Muscle of leg (tissue), 11 donors: ENCODE measurements around the gene PLAC1. TPM values are rescaled to one million over a fixed set of nuclear protein-coding genes. Genes with fewer than 3 reads are reported as not detected.
A peak's percentile ranks its signal among the peaks of the same experiment; 100 is the strongest.

Experiments used
- DNase-seq: peaks from one replicate; pipeline ENCODE4 v3.0.0; 2013
- H3K27ac ChIP-seq: one replicate; pipeline ENCODE4 v1.5.1; 2013; ENCODE audit warnings: mild to moderate bottlenecking, low read length, control low read depth
- H3K27me3 ChIP-seq: one replicate; pipeline ENCODE4 v1.6.1; 2013; ENCODE audit warnings: low read length; ENCODE audit not compliant: control insufficient read depth, insufficient read depth
- H3K36me3 ChIP-seq: one replicate; pipeline ENCODE4 v1.6.1; 2013; ENCODE audit warnings: low read length; ENCODE audit not compliant: control insufficient read depth, insufficient read depth
- H3K4me1 ChIP-seq: one replicate; pipeline ENCODE4 v1.6.1; 2013; ENCODE audit warnings: low read length; ENCODE audit not compliant: control insufficient read depth, insufficient read depth
- H3K4me3 ChIP-seq: one replicate; pipeline ENCODE4 v1.5.1; 2013; ENCODE audit warnings: low read length, control low read depth
- H3K9me3 ChIP-seq: replicated peaks from 2 replicates; pipeline ENCODE4 v1.6.1; 2013; ENCODE audit warnings: low read depth, low read length; ENCODE audit not compliant: control insufficient read depth
- WGBS: methylation state at CpG from one replicate; pipeline ENCODE4 v1.1.5; 2013; ENCODE audit warnings: missing lambda C conversion rate; ENCODE audit not compliant: insufficient coverage; 5-methylcytosine and 5-hydroxymethylcytosine counted together
- polyA plus RNA-seq, 8 donors: library from polyadenylated mRNA; unstranded; fragments of 120-200 nt; gene quantifications; one replicate each; pipeline versions ENCODE4 v1.2.1 to v1.2.3, GENCODE V29; 2013; ENCODE audit warnings: inconsistent platforms in 1 of 8, low replicate concordance in 1 of 8; ENCODE audit not compliant: insufficient read length in 8 of 8, insufficient read depth in 1 of 8
- total RNA-seq: library from RNA; stranded (reverse); fragments of 120-200 nt; gene quantifications from one replicate; pipeline ENCODE4 v1.2.4, GENCODE V29; 2013

Gene PLAC1
- total and polyA plus RNA-seq, 9 donors, result 1.4 to 2.7 (median 2.3) TPM

DNA sequence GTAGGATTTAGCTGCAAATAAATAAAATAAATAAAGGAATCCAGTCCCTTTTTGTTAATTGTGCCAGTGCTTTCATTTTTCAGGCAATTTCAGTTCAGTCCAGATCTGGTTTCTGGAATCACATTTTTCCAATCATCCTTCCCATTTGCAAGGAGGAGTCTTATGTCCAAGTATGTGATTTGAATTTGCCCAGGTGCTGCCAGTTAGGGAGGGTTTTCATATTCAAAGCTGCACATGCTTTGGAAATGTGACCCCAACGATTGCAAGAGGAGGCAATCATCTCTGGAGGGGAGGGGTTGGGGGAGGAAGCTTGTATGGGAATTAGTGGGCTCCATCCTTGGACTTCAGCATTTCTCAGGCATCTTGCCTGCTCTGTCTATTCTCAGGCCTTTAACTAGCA, 4.4 kb downstream of the PLAC1 start:
- Histone ChIP-seq H3K27ac (no peak overlapping the region), H3K4me3 (no peak overlapping the region), H3K36me3 (no peaks in the 10 kb centered on the region), H3K9me3 (no peaks in the 10 kb centered on the region), H3K4me1 (no peaks in the 10 kb centered on the region), H3K27me3 (peaks cover 25% of the 10 kb centered on the region)
- 0% methylated on average over 1 of the region's 1 CpG for WGBS
- DNase-seq, result peak; percentile 64

DNA sequence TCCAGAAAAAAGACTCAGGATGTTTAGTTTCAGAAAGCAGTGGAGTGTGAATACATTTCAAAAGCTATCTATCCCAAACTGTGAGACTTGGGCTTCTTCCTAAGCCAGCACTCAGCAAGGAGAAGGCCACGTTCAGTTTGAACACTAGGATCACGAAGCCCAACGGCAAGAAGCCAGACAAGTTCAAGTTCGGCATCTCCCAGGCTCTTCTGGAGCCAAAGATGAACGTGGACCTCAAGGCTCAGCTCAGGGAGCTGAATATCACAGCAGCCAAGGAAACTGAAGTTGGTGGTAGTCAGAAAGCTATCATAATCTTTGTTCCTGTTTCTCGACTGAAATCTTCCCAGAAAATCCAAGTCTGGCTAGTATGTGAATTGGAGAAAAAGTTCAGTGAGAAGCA, 7.6 kb downstream of the PLAC1 start:
- H3K4me3 ChIP-seq, result no peak overlapping the region
- peak overlapping the region; percentile 76 for H3K27ac ChIP-seq
- H3K9me3 ChIP-seq, result no peaks in the 10 kb centered on the region
- peak; percentile 87 for DNase-seq
- 47% methylated on average over 4 of the region's 6 CpGs for WGBS
- H3K27me3 ChIP-seq, result peaks cover 22% of the 10 kb centered on the region
- peaks cover 7% of the 10 kb centered on the region for H3K4me1 ChIP-seq
- no peaks in the 10 kb centered on the region for H3K36me3 ChIP-seq

DNA sequence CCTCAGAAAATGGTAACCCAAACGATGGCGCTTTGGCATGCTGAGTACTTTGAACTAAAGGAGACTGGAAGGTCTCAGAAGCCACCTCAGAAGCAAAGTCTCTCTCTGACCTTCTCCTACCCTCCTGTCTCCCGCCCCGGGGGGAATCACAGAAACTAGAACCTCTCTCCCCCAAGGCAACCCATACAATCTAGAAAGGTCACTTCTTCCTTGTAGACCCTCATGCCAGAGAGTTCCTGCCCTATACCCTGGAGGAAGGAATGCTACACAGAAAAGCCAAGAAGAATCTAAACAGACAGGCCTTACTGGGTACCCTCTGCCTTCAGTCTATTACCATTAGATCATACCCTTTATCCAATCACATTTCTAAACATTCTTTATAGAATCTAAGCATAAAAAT, 8.5 kb downstream of the PLAC1 start:
- Histone ChIP-seq H3K9me3 (no peaks in the 10 kb centered on the region), H3K4me3 (no peak overlapping the region), H3K27me3 (peaks cover 22% of the 10 kb centered on the region), H3K4me1 (peaks cover 7% of the 10 kb centered on the region), H3K27ac (no peak overlapping the region), H3K36me3 (no peaks in the 10 kb centered on the region)
- DNase-seq, result no peak
- 92% methylated on average over 2 of the region's 4 CpGs for WGBS

DNA sequence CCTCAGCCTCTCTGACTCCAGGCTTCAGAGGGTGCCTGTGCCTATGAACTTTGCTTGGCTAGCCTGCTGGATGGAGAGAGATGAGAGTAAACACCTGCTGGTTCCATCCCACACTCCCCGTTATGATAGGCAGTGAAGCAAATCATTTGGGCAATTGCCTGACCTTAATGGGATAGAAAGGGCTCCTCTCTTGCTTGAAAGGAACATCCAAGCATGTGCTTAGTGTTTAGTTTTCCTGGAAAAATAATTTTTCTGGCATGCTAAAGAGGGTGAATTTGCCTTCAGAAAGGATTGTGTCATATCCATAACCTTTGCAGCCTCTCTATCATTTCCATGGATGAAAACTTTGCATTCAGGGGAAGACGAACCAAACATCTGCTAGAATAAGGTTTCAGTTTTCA, 10.8 kb downstream of the PLAC1 start:
- Histone ChIP-seq H3K27ac (peak overlapping the region; percentile 51), H3K4me3 (no peak overlapping the region), H3K27me3 (peaks cover 10% of the 10 kb centered on the region), H3K36me3 (no peaks in the 10 kb centered on the region), H3K9me3 (no peaks in the 10 kb centered on the region), H3K4me1 (peaks cover 7% of the 10 kb centered on the region)
- peak; percentile 83 for DNase-seq
- 60% methylated on average over 1 of the region's 2 CpGs for WGBS

DNA sequence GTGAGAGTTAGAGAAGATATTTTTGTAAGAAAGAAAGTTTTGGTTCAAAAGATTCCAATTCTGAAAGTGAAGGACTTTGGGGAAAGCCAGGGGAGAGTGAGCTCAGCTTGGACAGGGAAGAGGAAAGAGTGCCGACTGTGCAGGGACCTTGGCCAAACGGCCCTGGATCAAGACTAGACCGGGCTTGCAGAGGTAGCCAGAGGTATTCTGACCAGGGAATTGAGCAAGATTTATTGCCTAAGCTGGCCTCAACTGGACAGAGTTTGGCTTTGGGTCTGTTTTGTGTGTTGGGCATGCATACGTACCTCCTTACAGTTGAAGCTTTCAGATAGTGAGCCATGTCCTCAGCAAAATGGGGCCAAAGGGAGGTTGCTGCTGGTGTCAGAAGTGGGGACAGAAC, 11.6 kb downstream of the PLAC1 start:
- Histone ChIP-seq H3K36me3 (no peaks in the 10 kb centered on the region), H3K4me1 (peaks cover 7% of the 10 kb centered on the region), H3K4me3 (no peak overlapping the region), H3K27ac (peak overlapping the region; percentile 56), H3K9me3 (no peaks in the 10 kb centered on the region), H3K27me3 (peaks cover 7% of the 10 kb centered on the region)
- peak; percentile 77 for DNase-seq
- WGBS, result 46% methylated on average over 4 of the region's 4 CpGs

DNA sequence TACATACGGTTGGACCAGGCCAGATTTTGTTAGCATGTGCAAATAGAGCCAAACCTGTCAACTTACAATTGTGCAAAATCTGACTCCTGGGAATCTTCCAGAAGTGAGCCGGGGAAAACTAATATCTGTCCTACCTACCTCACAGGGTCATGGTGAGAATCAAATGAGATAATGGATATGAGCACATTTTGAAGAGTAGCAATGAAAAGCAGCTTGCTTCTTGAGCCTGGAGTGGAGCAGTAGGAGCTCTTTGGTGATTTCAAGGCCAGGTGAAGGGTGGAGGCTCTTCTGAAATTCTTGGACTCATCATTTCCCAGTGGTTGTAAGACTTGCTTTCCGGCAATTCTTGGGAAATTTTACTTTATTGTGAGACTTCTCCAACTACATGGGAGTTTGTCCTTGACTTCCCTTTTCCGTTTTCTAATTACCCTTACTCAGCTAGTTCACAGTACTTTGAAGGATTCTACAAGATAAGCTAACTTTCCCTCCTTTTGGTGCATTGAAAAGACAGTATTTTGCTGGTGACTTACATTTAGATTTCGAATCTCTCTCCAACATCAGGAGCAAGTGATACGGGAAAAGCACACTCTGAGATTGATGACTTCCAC, 12.2 kb downstream of the PLAC1 start:
- WGBS, result 63% methylated on average over 1 of the region's 6 CpGs
- H3K4me3 ChIP-seq, result no peak overlapping the region

DNA sequence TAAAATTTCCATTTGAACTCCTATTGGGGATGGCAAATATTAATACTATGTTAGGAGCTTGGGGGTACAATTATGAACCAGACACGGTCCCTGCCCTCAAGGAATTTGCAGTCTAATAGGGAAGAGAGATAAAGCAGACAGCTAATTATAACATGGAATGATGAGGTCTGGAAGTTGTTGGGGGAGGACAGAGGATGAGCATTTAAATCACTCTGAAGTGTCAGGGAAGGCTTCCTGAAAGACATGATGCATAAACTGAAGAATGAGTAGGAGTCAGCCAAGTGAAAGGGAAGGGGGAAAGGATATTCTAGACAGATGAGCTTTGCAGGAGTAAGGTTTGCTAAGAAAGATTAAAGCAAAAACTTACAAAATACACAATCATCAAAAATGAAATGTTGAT, 15.9 kb downstream of the PLAC1 start:
- Histone ChIP-seq H3K9me3 (no peaks in the 10 kb centered on the region), H3K27ac (no peak overlapping the region), H3K27me3 (peaks cover 8% of the 10 kb centered on the region), H3K4me1 (peaks cover 6% of the 10 kb centered on the region), H3K36me3 (no peaks in the 10 kb centered on the region), H3K4me3 (no peak overlapping the region)
- 40% methylated on average over 1 of the region's 1 CpG for WGBS
- no peak for DNase-seq

More for the DNA sequence above, 12.2 kb downstream of the PLAC1 start:
- Histone ChIP-seq H3K36me3 (no peaks in the 10 kb centered on the region), H3K27me3 (peaks cover 8% of the 10 kb centered on the region), H3K9me3 (no peaks in the 10 kb centered on the region), H3K27ac (peak overlapping the region; percentile 56), H3K4me1 (peaks cover 7% of the 10 kb centered on the region)
- peak; percentile 83 for DNase-seq

DNA sequence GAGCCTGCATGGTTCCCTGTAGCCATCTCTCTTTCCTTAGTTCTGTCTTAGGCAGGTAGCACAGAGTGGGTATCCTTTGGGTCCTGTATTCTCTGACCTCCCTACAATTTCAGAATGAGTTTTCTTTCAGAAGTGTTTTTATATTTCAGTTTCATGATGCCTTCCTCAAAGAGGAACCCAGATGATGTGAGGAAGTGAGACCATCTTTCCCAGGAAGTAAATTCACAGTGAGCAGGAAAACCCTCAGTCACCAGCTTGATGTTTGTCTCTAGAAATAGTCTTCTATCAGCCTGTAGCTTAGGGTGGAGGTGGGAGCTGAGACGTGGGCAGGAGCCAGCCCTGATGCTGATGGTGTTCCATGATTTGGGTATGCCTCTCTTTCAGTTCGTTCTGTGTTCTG, 16.9 kb downstream of the PLAC1 start:
- Histone ChIP-seq H3K27ac (no peak overlapping the region), H3K9me3 (no peaks in the 10 kb centered on the region), H3K36me3 (no peaks in the 10 kb centered on the region), H3K4me3 (no peak overlapping the region), H3K27me3 (peaks cover 10% of the 10 kb centered on the region), H3K4me1 (peaks cover 9% of the 10 kb centered on the region)
- 29% methylated on average over 1 of the region's 2 CpGs for WGBS
- no peak for DNase-seq

DNA sequence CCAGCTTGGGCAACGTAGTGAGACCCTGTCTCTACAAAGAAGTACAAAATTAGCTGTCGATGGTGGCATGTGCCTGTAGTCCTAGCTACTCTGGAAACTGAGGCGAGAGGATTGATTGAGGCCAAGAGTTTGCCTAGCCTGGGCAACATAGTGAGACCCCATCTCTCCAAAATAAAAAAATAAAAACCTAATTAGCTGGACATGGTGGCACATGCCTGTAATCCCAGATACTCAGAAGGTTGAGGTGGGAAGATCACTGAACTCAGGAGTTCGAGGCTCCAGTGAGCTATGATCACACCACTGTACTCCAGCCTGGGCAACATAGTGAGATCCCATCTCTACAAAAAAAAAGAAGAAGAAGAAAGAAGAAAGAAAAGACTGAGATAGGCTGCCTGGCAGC, 17.4 kb downstream of the PLAC1 start:
- H3K27me3 ChIP-seq, result peaks cover 10% of the 10 kb centered on the region
- no peak overlapping the region for H3K4me3 ChIP-seq
- 80% methylated on average over 1 of the region's 4 CpGs for WGBS
- H3K4me1 ChIP-seq, result peaks cover 9% of the 10 kb centered on the region
- no peak for DNase-seq
- no peaks in the 10 kb centered on the region for H3K9me3 ChIP-seq
- H3K36me3 ChIP-seq, result no peaks in the 10 kb centered on the region
- no peak overlapping the region for H3K27ac ChIP-seq

DNA sequence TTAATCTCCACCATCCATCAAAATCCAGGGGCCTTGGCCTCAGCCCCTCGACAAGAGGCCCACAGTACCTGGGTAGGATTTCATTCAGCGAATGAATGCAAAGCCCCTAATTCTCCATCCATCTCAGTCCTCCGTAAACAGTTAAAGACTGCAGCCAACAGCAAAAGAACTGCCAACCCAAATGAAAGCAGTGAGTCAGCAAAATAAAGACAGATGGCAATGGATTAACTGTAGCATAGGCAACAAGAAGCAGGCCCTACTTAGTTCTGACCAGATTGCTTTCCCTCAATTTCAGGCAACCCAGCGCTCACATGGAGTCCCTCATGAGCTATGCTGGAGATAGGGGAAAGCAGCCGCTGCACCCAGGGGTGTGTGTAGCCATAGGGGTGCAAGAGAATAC, 21.4 kb downstream of the PLAC1 start:
- no CpG with 5 or more reads among the region's 5 CpGs for WGBS
- peaks cover 25% of the 10 kb centered on the region for H3K4me1 ChIP-seq
- H3K9me3 ChIP-seq, result no peaks in the 10 kb centered on the region
- peaks cover 26% of the 10 kb centered on the region for H3K27me3 ChIP-seq
- H3K27ac ChIP-seq, result no peak overlapping the region
- peak; percentile 73 for DNase-seq
- H3K4me3 ChIP-seq, result no peak overlapping the region
- H3K36me3 ChIP-seq, result no peaks in the 10 kb centered on the region

DNA sequence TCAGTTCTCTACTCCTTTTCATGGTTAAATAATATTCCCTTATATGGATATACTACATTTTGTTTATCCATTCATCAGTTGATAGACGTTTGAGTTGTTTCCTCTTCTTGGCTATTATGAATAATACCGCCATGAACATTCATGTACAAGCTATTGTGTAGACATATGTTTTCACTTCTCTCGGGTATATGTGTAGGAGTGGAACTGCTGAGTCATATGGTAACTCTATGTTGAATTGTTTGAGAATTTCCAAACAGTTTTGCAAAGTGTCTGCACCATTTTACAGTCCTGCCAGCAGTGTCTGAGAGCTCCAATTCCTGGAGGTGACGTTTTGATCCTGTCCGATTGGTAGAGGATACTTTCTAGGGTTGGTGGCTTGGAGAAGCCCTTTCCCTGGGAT, 23.6 kb downstream of the PLAC1 start:
- H3K27ac ChIP-seq, result no peak overlapping the region
- 40% methylated on average over 1 of the region's 5 CpGs for WGBS

More for the DNA sequence above, 23.6 kb downstream of the PLAC1 start:
- Histone ChIP-seq H3K36me3 (no peaks in the 10 kb centered on the region), H3K4me1 (peaks cover 35% of the 10 kb centered on the region), H3K4me3 (no peak overlapping the region), H3K9me3 (no peaks in the 10 kb centered on the region), H3K27me3 (peaks cover 31% of the 10 kb centered on the region)
- DNase-seq, result peak; percentile 56
